ENCODE data around the gene PCNT.
A peak's percentile ranks its signal among the peaks of the same experiment; 100 is the strongest.
"Not testable (repeated sequence)": the region's sequence is repeated elsewhere in the genome, so short reads cannot be mapped to it uniquely, and the experiment has no call there.

PCNT gene

DNA sequence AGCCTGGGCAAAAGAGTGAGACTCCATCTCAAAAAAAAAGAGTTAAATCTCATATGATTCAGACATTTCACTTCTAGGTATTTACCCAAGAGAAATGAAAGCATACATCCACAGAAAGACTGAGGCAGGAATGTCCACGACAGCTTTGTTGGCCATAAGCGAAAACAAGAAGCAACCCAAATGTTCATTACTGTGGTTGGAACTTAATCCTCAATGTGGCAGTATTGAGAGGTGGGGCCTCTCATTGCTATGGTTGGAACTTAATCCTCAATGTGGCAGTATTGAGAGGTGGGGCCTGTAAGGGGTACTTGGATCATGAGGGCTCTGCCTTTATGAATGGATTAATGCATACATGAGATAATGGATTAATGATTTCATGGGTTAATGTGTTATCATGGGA is 15.5 kb upstream of the PCNT start:
- no peak for DNase-seq (ENCODE audit: low read depth)

DNA sequence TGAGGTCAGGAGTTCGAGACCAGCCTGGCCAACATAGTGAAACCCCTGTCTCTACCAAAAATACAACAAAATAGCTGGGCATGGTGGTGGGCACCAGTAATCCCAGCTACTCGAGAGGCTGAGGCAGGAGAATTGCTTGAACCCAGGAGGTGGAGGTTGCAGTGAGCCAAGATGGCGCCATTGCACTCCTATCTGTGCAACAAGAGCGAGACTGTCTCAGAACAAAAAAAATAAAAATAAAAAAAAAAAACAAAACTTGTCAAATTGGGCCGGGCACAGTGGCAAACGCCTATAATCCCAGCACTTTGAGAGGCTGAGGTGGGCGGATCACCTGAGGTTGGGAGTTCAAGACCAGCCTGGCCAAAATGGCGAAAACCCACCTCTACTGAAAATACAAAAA is 13.7 kb upstream of the PCNT start:
- DNase-seq (ENCODE audit: low read depth) = not testable (repeated sequence)

DNA sequence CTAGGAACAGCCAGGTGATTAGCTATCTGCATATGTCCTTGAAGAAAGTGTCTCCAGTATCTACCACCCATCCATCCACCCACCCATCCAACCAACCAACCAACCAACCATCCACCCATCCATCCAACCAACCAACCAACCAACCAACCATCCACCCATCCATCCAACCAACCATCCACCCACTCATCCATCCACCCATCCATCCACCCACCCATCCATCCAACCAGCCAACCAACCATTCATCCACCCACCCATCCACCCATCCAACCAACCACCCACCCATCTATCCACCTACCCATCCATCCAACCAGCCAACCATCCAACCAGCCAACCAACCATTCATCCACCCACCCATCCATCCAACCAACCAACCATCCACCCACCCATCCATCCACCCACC is 12.4 kb upstream of the PCNT start:
- DNase-seq (ENCODE audit: low read depth) = no peak

GRCh38 chr21:46312949-46313348 is 11.0 kb upstream of the PCNT start:
- no peak for DNase-seq (ENCODE audit: low read depth)

- no peak for DNase-seq (ENCODE audit: low read depth)
Measured at GRCh38 chr21:46314441-46315020, 9.4 kb upstream of the PCNT start.

DNA sequence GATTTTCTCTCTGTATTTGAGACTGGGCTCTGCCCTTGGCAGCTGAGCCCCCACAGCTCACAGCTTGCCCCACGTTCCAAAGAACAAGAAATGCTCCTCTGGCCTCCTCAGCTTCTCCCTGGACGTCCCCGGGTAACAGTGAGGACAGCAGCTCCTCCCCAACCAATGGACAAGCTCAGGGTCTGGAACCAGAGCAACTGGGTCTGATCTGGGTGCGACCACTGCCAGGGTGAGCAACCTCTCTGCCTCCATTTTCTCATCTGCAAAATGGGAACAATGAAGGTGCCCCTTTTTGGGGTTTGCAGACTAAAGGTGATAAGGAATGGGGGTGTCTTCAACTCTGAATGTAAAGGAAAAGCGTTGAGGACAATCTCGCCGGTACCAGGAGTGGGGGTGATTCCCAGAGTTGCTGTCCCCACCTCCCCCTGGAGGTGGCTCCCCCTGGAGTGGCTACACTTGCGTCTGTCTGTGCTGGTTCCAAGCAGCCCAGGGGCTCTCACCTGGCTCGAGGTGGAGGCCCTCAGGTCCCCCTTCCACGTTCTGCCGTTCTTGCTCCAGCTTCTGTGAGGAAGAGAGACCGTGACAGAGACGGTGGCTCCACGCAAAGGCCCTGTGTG is 7.1 kb upstream of the PCNT start:
- no peak for DNase-seq (ENCODE audit: low read depth)

DNA sequence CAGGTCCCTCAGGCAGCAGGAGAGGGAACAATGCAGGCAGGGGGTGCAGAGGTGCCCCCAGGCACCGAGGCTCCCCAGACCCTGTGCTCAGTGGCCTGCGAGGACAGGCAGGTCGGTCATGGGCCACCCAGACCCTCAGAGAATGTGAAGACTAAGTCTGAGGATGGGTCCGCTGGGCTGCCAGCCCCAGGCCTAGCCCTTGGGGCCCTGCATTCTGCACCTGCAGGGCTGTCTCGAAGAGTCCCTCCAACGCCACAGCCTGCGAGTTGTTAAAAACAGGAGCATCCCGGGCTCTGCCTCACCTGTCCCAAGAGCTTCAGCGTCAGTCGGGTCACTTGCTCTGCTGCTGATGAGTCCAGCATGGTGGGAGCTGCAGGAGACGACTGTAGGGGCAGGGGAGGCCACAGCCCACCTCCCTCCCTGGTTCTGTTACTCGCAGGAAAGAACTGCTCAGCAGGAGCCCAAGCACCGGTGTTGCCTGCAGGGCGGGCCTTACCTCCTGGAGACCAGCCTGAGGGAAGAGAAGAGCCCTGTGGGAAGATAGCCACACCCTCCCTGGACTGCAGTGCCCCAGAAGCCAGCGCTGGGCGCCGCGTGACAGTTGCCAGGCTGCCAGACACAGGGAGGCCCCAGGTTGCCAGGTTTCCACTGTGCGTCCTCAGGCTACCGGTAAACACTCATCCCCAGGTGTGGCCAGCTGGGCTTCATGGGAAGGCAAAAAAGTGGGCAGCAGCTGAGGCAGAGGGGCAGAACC is 6.1 kb upstream of the PCNT start:
- DNase-seq (ENCODE audit: low read depth) = no peak

- DNase-seq (ENCODE audit: low read depth) = no peak
Measured at GRCh38 chr21:46318464-46318845, 5.5 kb upstream of the PCNT start.

GRCh38 chr21:46319186-46319585 is 4.8 kb upstream of the PCNT start:
- no peak for DNase-seq (ENCODE audit: low read depth)

DNA sequence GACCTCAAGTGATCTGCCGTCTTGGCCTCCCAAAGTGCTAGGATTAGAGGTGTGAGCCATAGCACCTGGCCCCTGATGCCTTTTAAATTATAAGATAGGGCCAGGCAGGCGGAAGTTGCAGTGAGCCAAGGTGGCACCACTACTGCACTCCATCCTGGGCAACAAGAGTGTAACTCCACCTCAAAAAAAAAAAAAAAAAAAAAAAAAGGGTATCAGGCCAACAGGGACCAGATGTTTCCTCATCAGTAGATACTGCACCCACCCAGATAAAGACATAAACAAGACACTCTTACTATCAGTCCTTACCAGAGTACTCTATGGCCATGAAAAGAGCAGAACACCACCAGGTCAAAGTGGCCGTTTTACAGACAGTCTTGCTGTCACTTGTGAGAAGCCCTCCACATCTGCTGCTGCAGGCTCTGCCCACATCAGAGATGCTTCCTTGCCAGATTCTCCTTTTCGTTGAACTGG is 3.6 kb upstream of the PCNT start:
- DNase-seq (ENCODE audit: low read depth) = no peak

- DNase-seq (ENCODE audit: low read depth) = no peak
Measured at GRCh38 chr21:46322351-46323226, 1.4 kb upstream of the PCNT start.

DNA sequence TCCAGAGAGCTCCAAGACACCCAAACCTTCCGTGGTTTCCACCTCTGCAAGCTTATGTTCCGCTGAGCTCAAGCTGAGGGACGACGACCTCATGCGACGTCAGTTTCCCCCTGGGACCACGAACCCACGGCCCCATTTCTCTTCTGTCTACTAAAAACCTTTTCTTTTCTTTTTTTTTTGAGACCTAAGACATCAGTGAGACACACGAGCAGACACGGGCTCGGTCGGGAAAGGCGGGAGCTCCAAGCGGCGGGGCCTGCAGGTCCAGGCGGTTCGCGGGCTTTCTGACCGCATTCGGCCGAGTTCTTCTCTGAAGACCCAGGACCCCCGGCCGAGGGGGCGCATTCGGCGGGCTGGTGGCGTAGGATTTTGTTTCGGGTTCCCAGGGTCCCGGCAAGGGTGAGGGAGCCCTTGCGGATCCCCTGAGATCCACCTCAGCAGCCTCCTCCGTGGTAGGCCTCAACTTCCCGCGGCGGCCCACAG is 688 bp upstream of the PCNT start:
- DNase-seq (ENCODE audit: low read depth) = no peak

DNA sequence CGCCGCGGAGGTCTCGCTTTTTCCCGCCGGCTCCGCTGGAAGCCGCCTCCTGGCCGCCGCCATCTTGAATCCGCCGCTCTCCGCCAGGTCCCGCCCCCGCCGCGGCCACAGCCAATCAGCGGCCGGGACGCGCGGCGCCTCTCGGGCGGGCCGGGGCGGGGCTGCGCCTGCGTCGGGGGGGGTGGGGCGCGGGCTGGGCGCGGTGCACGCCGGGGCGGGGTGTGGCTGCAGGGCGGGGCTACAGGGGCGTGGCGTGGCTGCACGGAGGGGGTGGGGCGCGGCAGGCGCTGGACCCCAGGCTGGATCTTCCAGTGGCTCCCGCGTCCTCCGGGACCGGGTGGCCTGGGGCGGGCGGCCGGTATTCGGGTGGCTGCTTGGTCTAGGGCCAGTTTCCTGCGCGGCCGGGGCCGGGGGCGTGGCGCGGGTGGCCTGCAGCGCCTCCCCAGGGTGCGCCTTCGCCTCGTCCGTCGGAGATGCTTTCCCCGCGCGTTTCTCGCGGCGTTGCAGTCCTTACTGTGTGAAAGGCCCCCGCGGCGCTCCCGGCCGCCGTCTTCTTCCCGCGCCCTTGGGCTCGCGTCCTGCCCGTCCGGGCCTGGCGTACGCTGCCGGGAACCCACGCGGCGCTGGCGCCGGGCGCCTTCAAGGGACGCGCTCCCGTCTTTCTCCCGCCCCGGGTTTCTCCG is 575 bp downstream of the PCNT start:
- DNase-seq (ENCODE audit: low read depth) = peak; percentile 81

- DNase-seq (ENCODE audit: low read depth) = peak; percentile 5
Measured at GRCh38 chr21:46325073-46325912, 1.3 kb downstream of the PCNT start.

DNA sequence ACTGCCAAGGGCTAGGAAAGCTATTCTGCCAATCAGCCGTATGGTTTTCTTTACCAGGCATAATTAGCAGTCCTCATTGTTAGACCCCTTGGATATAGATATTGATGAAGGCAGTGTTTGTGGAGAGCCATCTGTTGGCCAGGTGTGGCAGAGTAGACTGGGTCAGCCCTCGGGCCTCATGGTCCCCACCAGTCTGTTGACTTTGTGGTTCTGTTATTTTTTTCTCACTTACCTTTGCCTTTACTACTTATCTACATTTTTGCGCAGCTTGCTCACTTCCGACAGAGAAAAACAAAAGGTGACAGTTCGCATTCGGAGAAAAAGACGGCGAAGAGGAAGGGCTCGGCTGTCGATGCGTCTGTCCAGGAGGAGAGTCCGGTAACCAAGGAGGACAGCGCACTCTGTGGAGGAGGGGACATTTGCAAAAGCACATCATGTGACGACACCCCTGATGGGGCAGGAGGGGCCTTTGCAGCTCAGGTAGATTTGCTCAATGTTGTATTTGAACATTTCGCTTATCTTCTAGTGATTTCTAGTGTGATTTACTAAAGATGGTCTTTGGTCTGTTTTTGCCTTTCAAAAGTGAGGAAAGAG is 2.3 kb downstream of the PCNT start:
- DNase-seq (ENCODE audit: low read depth) = no peak

DNA sequence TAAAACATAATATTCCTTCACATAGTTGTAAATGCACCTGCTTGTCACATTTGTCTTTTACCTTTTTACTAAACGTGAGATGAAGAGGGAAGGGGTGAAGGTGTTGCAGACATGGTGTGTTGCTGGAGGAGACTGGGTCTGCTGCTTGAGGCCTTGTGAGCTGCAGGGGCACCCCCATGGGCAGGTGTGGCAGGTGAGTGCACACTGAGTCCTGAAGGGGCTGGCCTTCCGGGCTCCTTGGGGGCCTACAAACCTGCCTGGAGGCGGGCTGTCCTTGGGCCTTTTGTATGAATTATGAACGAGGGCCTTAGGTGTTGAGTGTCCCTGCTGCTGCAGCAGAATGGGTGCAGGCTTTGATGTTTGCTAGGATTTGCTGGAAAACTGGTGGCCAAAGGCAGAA is 3.8 kb downstream of the PCNT start:
- DNase-seq (ENCODE audit: low read depth) = no peak

GRCh38 chr21:46328151-46328550 is 4.2 kb downstream of the PCNT start:
- no peak for DNase-seq (ENCODE audit: low read depth)

DNA sequence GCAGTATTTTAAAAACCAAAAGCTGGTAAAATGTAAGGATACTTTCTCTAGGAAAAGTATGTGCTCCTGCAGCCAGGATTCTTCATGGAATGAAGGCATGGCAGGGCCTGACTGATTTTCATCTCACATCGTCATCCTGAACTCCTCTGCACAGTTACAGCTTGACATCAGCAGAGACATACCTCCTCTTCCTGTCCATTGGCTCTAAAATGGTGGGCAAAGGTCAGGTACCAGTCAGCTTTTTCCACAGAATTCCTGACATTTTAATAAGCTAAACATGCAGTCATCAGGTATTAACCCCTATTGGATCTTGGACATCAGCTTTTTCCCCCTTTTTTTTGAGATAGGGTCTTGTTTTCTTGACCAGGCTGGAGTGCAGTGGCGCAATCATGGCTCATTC is 5.8 kb downstream of the PCNT start:
- no peak for DNase-seq (ENCODE audit: low read depth)

GRCh38 chr21:46334351-46335140 is 10.6 kb downstream of the PCNT start:
- DNase-seq (ENCODE audit: low read depth) = no peak

- no peak for DNase-seq (ENCODE audit: low read depth)
Measured at GRCh38 chr21:46336603-46337002, 12.6 kb downstream of the PCNT start.

Data from stimulated activated CD8-positive, alpha-beta memory T cell treated with anti-CD3 and anti-CD28 coated beads, Interleukin-12 subunit alpha, Interleukin-12 subunit beta, amount 100 ng/mL, for 4 hours (primary cell).